HG02763 (cell line): ENCODE results near the gene IMP3.
"Not testable (repeated sequence)": the region's sequence is repeated elsewhere in the genome, so short reads cannot be mapped to it uniquely, and the experiment has no call there.

Experiments used
- ATAC-seq: cut with Tn5 transposase; IDR thresholded peaks from one replicate; pipeline ENCODE4 v1.9.1; 2021; ENCODE audit warnings: mild to moderate bottlenecking, moderate library complexity; ENCODE audit not compliant: unreplicated experiment

Gene IMP3, protein sequence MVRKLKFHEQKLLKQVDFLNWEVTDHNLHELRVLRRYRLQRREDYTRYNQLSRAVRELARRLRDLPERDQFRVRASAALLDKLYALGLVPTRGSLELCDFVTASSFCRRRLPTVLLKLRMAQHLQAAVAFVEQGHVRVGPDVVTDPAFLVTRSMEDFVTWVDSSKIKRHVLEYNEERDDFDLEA

DNA sequence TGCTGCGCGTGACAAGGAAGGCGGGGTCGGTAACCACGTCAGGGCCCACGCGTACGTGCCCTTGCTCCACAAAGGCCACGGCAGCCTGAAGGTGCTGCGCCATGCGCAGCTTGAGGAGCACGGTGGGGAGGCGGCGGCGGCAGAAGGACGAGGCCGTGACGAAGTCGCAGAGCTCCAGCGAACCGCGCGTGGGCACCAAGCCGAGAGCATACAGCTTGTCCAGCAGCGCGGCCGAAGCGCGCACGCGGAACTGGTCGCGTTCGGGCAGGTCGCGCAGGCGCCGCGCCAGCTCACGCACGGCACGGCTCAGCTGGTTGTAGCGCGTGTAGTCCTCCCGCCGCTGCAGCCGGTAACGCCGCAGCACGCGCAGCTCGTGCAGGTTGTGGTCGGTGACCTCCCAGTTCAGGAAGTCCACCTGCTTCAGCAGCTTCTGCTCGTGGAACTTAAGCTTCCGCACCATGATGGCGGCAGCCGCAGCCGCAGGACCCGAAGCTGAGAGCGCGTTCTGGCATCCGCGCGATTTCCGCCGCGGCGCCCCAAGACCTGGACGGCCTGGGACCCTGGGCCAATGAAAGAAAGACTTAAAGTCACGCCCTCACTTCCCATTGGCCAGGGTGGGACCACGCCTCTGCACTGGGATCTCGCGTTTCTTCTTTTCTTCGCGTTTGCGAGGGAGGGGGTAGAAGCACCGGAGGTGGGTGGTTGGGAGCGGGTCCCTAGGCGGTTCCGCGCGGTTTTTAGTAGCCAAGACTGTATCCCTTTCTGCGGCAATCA lies at the start of gene IMP3:
IMP3 (minus strand) TSS at position 516 of the 774 bp plus-strand sequence; CDS start at position 460, 56 bp downstream.
- peak; percentile 92 for ATAC-seq

DNA sequence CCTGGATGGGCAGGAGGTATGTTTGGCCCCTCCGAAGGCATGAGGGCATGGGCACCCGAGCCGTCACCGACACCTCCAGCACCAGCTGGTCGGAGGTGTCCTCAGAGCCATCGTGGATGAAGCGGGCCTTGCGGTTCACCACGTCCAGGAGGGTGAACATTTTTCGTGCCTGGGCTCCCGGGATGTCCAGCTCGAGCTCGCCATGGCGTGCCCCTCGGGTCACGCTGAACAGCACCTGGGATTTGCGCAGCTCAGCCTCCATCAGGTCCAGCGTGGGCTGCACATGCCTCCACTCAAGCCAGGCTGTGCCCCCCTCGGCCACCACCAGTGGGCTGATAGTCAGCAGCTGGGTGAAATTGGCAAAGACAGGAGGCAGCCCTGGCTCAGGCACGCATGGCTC lies 49.4 kb upstream of the IMP3 start:
- ATAC-seq: not testable (repeated sequence)

GRCh38 chr15:75688831-75689230 lies 48.8 kb upstream of the IMP3 start:
- no peak for ATAC-seq

GRCh38 chr15:75688278-75688557 lies 48.2 kb upstream of the IMP3 start:
- no peak for ATAC-seq

- no peak for ATAC-seq
Measured at GRCh38 chr15:75687486-75688277, 47.7 kb upstream of the IMP3 start.

DNA sequence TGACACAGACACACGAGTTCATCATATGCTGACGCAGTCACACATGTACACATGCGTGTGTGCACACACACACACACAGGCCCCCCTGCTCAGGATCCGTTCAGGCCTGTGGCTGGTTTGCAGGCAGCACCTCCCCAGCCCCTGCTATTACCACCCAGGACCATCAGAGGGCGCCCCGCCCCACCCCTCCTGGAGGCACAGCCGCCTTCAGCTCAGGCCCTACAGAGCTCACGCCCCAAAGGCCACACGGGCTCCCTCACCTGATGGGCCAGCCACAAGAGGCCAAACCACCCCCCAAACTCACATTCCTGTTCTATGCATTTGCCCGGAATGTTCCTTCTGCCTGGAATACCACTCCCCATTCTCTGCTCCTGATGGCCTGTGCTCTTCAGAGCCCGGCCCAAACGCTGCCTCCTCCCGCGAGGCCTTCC lies 46.2 kb upstream of the IMP3 start:
- ATAC-seq: not testable (repeated sequence)

DNA sequence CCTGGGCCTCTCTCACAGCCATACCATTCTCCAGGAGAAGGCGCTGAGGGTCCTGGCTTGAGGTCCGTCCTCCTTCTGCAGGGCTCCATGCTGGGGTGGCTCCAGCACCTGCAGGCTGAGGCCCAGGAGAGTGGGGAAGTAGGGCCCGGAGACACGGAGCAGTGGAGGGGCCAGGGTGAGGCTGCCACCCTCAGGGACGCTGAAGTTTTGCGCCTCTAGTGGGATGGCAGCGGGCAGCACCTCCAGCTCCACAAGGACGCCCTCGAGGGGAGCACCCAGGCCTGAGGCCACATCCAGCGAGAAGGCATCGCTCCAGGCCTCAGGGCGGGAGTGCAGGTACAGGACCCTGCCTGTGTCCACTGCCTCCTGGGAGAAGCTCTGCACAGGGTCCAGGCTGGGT lies 45.2 kb upstream of the IMP3 start:
- no peak for ATAC-seq

DNA sequence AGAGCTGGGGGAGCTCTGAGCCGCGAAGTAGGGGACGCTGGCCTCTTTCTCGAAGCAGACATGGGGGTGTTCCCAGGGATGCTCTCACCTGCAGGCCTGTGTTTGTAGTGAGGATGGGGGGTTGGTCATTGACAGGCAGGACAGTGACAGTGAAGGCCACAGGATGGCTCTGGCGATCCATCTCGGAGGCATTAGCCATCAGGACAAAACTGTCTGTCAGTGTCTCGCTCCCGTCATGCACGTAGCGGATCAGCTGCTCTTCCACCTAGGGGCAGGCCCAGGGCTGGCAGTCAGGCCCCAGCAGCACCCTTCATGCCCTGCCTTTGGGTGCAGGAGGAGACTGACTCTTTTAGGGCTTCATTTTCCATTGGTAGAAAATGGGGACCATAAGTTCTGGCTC lies 44.6 kb upstream of the IMP3 start:
- ATAC-seq: no peak

- peak; percentile 47 for ATAC-seq
Measured at GRCh38 chr15:75683646-75684312, 43.8 kb upstream of the IMP3 start.

- ATAC-seq: no peak
Measured at GRCh38 chr15:75682181-75683135, 42.4 kb upstream of the IMP3 start.

GRCh38 chr15:75680007-75680789 lies 40.2 kb upstream of the IMP3 start:
- no peak for ATAC-seq

- not testable (repeated sequence) for ATAC-seq
Measured at GRCh38 chr15:75678324-75678690, 38.3 kb upstream of the IMP3 start.

DNA sequence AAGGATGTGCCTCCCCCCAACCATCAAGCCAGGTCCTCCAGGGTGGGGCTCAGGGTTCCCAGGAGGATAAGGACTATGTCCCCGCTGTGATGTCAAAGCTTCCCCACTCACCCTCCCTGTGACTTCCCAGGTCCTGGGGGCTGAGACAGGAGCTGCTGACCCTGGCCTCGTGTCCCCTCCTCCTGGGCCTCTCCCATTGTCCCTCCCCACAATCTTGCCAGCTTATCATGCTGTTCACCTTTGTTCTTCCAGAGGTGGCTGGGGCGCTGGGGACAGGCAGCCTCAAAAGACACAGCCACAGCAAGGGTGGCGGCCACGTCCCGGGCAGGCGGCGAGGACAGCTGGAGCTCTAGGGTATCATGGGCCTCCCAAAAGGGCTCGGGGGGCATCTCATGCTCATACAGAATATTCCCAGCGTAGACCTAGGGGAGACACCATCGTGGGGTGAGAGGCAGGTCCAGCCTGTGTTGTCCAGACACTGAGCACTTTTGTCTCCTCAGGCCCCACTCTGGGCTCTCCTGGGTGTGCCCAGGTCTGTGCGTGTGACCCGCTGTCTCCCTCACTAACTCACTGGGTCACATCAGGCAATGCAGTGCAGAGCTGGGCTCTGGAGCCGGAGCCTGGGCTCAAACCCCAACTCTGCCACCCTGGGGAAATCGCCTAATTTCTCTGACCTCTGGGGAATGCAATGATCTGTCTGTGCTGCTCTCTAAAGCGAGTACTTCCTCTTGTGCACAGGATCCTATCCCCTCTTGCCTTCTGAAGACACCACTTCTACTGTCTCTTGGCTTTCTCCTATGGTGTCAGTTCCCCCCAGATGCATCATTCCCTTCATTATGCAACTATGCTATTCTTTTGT lies 37.7 kb upstream of the IMP3 start:
- ATAC-seq: no peak

DNA sequence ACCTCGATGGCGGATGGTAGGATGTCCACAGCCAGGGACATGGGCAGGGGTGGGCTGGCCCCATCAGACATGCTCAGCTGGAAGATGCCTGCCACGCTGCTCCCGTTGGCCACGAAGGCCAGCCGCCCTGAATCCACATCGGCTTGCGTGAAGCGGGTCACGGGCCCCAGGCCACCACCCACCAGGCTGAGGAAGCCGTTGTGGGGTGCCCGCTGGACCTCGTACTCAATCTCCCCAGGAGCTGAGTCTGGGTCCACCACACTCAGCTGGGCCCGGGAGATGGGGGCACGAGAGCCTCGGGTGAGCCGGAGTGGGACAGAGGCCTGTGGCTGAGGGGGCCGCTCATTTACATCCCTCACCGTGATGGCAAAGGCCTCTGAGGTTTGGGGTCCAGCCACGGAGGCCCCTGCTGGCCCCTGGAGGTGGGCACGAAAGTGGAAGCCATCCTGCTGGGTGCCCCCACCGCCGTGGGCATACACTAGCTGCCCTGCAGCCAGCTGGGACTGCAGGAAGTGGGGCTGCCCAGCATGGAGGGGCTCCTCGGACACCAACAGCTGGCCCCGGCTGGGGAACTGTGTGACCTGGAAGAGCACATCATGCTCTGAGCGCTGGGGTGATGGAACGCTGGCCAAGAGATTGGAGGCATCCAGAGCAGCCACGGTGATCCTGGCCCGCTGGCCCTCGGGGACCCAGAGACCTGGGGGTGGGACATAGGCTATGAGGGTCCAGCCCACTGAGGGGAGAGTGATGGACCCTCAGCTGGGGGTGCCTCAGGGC lies 36.9 kb upstream of the IMP3 start:
- ATAC-seq: no peak

GRCh38 chr15:75675579-75676404 lies 35.8 kb upstream of the IMP3 start:
- ATAC-seq: no peak

DNA sequence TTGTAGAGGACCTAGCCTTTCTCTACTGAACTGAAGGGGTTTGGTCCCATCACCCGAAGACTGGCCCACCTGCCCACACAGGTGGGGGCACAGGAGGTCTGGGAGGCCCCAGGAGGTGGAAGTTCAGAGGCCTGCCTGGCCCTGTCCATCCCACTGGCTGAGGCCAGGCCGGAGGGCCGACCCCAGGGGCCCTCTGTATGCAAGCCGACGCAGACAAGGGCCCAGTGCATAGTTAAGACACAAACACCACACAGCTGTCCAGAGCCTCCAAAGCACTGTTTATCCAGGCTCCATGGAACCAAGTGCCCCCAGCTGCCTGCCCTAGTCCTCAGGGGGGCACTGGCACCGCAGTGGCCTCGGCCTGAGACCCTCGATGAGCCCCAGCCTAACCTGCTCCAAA lies 34.3 kb upstream of the IMP3 start:
- ATAC-seq: no peak
